ENCODE measurements around the gene FXYD3.
A peak's percentile ranks its signal among the peaks of the same experiment; 100 is the strongest.

Gene FXYD3, protein sequence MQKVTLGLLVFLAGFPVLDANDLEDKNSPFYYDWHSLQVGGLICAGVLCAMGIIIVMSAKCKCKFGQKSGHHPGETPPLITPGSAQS

DNA sequence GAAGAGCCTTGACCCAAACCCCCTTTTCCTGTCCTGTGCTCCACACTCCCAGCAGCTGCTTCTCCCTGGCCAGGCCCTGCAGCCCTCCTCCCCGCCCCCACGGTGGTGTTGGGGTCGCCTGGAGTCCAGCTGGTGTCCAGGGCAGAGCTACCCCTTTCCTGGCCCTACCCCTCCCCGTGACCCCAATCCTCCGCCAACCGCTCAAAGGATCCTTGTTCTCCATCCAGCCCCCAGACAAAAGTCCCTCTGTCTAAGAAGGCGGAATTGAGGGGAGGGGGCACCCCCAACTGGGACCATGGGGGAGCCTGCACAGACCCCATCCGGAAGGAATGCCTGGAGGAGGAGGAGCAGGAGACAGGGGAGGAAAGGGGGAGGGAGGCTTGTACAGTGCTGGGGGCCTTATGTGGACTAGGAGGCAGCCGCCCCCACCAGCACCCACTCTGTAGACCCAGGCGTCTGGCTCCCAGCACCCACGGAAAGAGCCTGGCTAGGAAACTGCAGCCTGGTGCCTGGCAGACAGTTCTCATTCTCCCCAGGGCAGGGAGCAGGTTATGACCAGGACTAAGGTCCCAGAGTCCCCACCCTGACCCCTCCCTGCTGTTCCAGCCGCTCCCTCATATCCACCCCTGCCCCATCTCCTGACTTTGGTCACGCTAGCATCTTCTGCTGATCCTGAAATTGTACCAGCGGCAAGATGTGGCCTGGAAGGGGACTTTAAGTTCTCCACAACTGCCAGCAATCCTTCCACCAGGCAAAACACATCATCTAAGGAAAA is at the start of gene FXYD3:
Gene FXYD3, plus strand, starts transcription at position 647 of the 775 bp plus-strand sequence. CDS start 3,554 bp downstream, outside the sequence.
- no peak for DNase-seq (ENCODE audit: low read depth)

DNA sequence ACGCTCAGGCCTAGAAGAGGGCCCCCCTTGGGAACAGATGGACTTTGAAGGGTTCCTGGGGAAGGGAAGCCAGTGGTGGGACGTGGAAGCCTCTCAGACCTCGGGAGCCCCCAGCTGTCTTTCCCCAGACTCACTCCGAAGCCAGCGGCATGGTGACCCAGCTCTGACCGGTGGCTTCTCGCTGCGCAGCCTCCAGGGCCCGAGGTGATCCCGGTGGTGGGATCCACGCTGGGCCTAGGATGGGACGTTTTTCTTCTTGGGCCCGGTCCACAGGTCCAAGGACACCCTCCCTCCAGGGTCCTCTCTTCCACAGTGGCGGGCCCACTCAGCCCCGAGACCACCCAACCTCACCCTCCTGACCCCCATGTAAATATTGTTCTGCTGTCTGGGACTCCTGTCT is 49.5 kb upstream of the FXYD3 start:
- DNase-seq (ENCODE audit: low read depth): no peak

DNA sequence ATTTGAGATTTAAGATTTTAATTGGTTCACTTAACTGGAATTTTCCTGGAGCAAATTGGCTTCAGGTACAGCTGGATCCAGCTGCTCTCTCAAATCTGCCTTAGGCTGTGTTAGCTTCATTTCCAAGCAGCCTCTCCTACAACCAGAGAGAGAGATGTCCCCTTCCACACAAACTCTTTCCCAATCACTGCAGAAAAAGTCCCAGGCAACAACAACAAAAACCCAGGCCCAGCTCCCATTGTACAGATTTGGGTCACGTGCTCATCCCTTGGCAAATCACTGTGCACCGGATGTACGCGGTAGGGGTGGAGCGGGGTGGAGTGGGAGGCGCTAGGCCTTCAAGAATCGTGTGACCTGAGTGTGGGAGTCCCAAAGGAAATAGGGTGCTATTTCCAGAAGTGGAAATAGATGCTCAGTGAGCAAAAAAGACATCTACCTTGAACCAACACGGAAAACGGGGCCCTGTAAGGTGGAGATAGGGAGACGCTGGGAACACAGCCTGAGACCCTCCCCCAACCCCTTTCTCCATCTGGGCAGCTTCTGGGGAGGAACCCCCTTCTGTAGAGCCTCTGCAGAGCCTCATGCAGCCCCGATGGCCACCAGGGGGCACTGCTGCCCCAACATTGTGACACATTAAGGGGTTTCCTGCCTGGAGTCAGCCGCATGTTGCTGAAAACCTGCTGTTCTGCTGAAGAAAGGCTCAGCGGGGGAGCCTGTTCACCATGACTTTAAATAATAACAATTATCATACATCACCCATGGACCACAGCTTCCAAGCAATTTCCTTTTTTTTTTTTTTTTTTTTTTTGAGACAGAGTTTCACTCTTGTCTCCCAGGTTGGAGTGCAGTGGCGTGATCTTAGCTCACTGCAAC is 48.7 kb upstream of the FXYD3 start:
- peak; percentile 82 for DNase-seq (ENCODE audit: low read depth)

DNA sequence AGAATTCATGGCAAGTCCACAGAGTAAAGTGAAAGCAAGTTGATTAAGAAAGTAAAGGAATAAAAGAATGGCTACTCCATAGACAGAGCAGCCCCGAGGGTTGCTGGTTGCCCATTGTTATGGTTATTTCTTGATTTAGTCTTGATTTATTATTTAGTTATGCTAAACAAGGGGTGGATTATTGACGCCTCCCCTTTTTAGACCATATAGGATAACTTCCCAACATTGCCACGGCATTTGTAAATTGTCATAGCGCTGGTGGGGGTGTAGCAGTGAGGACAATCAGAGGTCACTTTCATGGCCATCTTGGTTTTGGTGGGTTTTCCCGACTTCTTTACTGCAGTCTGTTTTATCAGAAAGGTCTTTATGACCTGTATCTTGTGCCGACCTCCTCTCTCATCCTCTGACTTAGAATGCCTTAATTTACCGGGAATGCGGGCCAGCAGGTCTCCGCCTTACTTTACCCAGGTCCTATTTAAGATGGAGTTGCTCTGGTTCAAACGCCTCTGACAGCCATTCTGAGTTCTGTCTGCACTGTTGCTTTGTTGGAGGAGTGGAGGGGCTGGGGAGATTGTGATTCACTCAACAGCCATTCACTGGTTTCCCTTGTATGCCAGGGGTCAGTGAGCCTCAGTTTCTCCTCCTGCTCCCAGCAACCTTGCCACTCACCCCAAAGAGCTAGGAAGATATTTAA is 46.5 kb upstream of the FXYD3 start:
- DNase-seq (ENCODE audit: low read depth): no peak

DNA sequence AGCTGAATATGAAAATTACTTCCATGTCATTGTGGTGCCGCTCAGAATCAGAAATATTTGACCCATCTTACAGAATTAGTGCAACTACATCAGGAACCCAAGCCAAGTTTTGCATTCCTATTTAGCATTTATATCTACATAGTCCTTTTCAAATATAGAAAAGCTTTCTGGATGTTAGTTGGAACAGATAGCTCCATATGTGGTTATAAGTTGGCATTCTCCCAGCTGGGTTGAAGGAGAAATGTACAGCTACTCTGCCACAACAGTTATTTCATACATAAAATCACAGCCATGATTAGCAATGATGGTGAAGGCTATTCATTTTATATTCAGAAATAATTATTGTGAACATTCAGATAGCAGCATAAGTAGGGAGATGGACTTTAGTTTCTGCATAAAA is 45.9 kb upstream of the FXYD3 start:
- no peak for DNase-seq (ENCODE audit: low read depth)

DNA sequence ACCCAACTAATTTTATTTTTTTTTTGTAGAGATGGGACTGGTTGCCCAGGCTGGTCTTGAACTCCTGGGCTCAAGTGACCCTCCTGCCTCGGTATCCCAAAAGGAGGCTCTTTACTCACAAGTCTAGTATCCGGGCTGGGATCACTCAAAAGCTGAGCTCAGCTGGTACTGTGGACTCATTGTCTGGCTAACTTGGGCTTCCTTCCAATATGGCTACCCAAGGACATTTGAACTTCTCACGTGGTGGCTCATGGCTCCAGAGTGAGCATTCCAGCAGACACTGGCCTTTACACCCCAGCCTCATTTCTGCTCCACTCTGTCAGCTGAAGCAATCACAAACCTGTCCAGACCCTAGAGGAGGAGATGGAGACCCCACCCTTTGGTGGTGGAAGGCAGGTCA is 45.2 kb upstream of the FXYD3 start:
- no peak for DNase-seq (ENCODE audit: low read depth)

DNA sequence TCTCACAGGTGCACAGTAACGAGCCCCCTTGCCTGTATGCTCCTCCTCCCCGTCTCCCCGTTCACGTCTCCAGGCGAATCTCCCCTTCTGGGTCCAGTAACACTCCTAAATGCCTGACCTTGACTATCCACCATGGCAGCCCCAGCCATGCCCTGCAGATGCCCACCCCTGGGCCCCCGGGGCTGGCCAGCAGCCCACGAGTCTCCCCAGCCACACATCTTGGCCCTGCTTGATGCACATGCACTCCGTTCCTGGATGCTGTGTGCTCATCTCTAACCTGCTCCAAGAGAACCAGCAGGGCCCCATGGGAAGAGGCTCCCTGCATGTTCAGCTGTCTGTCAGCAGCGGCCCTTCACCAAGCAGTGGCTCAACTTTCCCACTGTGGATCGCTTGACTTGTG is 42.1 kb upstream of the FXYD3 start:
- no peak for DNase-seq (ENCODE audit: low read depth)

DNA sequence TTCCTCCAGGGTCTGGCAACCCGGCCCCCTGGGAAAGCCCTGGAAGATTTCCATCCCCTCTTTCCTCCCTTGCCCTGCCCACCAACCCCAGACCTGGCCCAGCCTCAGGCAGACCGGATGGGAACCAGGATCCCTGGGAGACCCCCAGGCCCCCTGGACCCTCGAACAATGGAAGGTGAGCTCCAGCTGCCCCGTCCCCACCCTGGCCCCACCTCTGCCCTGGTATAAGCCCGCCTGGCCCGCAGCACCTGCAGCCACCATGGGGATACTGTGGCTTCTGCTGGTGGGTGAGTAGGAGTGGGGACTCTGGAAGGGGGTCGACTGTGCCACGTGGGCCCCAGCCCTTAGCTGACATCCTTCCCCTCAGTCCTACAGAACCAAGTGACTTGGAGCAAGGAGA is 41.7 kb upstream of the FXYD3 start:
- no peak for DNase-seq (ENCODE audit: low read depth)

DNA sequence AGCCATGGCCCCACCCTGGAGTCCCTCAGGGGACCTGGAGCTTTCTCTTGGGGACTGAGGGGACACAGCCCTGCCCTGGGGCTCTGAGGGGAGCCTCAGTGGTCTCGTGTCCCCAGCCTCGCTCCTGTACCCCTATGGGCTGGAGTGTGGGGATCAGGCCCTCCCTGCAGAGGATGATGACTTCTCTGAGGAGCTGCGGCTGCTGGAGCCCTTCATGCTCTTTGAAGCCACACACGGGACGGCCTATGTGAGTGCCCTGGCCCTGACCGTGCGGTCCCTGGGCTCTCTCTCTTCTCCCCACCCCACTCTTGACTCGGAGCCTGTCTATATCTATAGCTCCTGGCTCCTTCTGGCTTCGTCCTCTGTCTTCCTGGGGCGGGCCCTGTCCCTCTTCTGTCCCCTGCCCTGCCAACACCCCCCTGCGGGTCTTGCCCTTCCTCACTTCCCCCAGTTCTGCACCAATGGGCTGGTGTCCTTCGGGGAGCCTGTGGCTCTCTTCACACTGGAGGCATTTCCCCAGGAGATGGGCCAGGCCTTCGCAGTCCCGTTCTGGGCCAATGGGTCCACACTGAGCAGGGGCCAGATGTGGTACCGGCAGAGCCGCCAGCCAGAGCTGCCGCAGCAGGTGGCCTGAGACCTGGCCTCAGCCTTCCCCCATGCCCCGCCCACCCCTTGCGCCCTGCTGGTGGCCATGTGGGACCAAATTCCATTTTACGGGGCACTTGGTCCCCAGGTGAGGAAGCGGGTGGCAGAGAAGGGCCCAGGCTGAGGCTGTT is 41.0 kb upstream of the FXYD3 start:
- DNase-seq (ENCODE audit: low read depth): no peak

DNA sequence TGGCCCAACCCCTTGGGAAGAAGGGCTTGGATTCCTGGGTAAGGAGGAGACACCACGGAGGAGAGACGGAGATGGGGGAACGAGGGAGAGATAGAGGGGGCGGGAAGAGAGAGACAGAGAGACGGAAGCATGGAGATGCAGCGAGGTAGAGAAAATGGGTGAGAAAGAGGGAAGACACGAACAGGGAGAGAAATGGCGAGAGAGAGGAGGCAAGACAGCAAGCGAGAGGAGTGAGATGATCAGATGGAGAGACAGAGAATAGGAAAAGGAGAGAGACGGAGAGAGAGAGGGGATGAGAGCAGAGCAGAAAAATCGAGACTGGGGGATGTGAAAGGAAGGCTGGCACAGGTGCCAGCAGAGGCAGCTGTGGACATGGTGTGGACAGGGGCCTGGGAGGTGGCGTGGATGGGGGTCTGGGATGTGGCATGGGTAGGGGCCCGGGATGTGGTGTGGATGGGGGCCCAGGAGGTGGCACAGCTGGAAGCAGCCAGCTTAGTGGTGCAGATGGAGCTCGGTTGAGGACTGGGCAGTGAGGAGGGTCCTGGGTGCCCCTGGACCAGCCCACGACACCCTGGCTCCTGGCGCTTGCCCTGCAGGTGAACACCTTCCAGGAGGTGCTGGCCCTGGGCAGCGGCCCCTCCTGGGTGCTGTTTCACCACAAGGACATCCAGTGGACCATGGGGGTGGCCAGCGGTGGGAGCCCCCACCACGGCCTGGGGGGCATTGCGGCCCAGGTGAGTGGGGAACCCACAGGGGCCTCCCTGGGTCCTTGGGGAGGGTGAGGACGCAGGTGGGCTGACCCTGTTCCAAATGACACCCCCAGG is 40.2 kb upstream of the FXYD3 start:
- DNase-seq (ENCODE audit: low read depth): no peak

DNA sequence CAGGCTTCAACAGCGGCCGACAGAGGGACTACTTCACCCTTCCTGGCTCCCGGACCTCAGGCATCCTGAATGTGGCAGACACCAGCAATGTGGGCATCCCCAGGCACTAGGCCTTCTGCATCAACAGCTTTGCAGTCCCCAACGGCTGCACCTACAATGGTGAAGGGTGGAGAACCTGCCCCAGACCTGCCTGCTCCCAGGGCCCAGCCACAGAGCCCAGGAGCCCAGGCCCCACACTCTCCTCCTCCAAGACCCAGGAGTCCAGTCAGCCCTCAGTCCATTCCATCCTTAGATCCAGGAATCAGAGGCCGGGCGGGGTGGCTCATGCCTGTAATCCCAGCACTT is 39.6 kb upstream of the FXYD3 start:
- DNase-seq (ENCODE audit: low read depth): no peak

DNA sequence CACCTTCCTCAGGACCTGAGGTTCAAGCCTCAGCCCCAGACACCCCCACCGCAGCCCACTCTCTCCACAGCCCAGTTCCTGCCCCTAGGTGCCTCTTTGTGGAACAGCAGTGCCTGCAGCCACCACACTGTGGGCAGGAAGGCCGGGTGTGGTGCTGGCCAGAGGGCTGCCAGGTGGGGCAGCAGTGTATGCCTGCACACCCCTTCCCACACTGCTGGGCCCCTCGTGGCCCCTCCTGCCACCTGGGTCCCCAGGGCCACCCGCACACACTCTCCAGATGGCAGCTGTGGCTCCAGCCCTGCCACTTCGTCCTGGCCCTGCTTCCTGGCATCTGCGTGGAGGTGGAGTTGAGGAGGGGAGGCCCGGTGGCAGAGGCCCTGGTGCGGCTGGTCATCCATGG is 39.0 kb upstream of the FXYD3 start:
- no peak for DNase-seq (ENCODE audit: low read depth)

DNA sequence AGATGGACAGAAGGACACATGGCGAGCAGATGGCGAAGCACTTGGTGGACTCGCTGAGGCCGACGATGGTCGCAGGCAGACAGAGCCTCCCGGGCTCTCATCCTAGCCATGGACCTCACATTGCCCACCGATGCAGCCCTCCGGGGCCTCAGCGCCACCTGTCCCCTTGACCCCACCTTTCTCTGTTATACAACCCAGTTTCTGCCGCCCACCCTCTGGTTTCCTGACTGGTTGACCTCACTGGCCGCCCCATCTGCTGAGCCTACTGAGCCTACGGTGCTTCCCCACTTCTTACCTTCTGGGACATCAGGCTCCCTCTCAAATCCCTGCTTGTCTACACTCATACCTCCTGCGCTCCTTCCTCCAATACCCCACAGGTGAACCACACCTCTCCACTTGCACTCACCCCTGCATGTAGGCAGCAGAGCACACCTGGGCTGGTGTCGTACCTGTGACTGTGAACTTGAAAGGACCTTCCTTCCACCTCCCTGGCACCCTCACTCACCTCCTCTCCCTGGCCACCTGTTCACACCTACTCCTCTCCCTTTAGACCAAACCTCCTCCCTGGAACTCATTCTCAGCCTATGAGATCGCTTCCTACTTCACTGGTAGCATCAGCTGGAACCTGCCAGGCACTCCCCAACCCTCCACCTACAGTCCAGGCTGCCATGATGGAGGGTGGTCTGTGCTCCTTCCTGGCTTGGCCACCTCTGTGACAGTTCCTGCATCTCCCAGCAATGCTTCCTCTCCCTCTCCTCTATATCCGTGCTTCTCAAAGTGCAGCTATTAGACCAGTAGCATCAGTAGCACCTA is 38.0 kb upstream of the FXYD3 start:
- DNase-seq (ENCODE audit: low read depth): no peak

DNA sequence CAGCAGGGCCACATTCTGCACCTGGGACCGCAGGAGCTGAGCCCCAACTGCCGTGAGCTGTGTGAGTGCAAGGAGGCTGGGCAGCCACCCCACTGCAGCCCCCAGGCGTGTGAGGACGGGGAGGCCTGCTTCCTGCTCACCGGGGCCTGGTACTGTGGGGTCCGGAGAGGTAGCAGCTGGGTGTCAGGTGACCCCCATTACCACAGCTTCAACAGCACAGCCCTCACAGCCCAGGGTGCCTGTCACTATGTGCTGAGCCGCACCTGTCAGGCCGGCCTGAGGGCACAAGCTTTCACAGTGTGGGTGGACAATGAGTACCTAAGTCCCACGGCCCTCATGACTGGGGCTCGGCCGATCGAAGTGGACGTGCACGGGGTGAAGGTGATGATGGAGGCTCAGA is 35.8 kb upstream of the FXYD3 start:
- no peak for DNase-seq (ENCODE audit: low read depth)

DNA sequence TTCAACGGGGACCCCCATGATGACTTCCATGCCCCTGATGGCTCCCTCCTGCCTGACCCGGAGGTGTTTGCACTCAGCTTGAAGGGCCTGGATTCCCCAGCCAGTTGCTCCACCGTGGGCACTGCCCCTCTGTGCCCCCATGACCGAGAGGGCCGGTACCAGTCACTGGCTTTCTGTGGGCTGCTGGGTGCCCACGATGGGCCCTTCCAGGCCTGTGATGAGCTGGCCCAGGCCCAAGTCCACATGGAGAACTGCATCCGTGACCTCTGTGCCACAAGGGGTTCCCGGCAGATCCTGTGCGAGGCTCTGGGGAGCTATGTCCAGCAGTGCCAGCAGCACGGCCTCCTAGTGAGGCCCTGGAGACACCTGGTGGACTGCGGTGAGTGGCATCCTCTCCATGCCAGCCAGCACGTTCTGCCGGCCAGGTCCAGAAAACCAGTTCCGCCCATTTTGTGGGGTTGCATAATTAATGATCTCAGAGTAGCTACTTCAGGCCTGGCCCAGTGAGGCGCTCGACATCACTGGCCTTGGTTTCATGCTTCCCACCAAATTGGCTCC is 34.9 kb upstream of the FXYD3 start:
- DNase-seq (ENCODE audit: low read depth): no peak

DNA sequence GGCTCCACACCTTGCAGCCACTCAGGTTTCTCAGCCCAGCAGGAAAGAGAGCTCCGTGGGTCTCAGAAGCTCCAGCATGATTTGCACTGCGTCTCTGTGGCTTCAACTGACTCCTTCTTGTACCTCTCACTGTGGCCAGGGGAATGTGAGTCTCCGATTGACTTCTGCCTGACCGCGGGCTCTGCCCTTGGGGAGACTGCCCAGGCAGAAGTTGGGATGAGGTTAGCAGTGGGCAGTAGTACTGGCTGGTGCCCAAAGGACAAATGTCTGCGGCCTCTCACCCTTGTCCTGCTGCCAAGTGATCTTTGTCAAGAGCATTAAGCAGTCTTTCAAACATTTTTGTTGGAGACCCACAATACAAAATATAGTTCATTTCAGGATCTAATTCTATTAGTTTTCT is 34.4 kb upstream of the FXYD3 start:
- DNase-seq (ENCODE audit: low read depth): no peak

DNA sequence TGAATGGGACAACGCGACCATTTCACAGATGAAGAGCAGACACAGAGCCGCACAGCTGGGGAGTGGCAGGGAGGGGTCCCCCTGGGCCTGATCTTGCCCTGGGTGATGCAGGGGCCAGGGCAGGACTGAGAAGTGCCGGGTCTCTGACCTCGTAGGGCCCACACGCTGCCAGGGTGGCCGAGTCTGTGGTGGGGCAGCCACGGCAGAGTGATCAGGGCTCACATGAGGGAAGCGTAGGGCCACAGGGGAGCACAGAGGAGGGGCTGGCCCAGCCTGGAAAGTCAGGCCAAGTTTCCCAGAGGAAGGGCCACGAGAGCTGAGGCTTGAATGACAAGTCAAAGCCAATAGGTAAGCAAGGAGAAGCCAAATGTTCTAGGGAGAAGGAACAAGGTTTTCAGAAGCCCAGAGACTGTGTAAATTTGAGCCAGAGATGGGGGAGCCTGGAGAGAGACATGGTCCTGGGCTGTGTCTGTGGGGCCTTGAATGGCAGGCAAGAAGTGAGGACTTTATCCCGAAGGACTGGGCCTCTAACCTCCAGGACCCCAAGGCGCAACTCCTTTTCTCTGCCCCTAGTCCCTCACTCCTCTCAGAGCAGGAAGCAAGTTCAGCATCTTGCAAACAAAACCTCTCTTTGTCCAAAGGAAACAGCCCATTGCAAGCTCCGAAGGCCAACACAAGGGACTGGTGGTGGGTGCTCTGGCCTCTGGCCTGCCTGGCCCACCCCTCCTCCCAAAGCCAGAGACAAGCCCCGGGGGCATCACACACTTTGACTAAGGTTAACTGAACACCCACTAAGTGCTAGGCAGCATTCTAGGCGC is 31.7 kb upstream of the FXYD3 start:
- DNase-seq (ENCODE audit: low read depth): no peak

DNA sequence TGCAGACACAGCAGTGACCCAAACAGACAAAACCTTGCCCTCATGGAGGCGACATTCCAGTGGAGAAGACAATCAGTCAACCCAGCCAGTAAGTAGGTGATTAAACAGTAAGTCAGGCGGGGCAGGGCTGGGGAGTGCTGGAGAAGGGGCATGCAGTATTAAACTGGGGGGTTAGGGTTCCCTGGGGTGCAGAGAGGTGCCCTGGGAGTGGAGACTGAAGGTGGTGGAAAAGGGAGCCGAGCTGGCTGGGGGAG is 31.2 kb upstream of the FXYD3 start:
- DNase-seq (ENCODE audit: low read depth): no peak

DNA sequence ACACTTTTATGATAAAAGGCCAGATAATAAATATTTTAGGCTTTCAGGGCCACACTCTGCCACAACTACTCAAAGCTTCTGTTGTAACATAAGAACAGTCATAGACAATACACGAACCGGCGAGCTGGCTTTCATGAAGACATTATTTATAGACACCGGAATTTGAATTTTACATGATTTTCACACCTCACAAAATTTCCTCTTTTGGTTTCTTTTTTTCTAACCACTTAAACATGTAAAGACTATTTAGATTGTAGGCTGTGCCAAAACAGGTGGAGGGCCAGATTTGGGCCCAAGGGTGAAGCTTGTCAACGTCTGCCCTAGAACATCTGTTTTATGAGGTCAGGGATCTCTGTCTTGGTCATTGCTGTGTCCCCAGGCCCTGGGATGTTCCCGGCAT is 29.7 kb upstream of the FXYD3 start:
- no peak for DNase-seq (ENCODE audit: low read depth)

Measured in stimulated activated CD4-positive, alpha-beta T cell treated with anti-CD3 and anti-CD28 coated beads, Interleukin-2, amount 100 ng/mL, for 4 hours (primary cell).